ENCODE measurements around the gene TMPRSS11F. TPM values are rescaled to one million over a fixed set of nuclear protein-coding genes. Genes with fewer than 3 reads are reported as not detected.

TMPRSS11F gene
- total and polyA plus RNA-seq, 2 donors (not counting 3 experiments of a cell fraction or from before 2014, with no cell fraction given) = not detected

- no peak for FAIRE-seq
- BruUV-seq (replicated peaks) = no TSS peak
- Histone ChIP-seq H4K20me1 (replicated peaks; ENCODE audit: control insufficient read depth, extremely low read depth, insufficient read depth, low read length) (no peaks in the 10 kb centered on the region), H2AFZ (ENCODE audit: low read depth, low read length) (no peak overlapping the region), H3K4me2 (ENCODE audit: insufficient read depth, low read length) (no peak overlapping the region), H3K9ac (replicated peaks; ENCODE audit: extremely low read depth, insufficient read depth, low read length) (no peak overlapping the region), H3K9me1 (replicated peaks; ENCODE audit: control insufficient read depth, extremely low read depth, insufficient read depth, low read length) (no peaks in the 10 kb centered on the region), H3K36me3 (ENCODE audit: control insufficient read depth in 2 of 2, extremely low read depth in 1 of 2, insufficient read depth in 2 of 2, low read length in 2 of 2) (no peaks in the 10 kb centered on the region), H3K4me3 (replicated peaks in 1 of 3; ENCODE audit: insufficient read depth in 1 of 3, low read depth in 1 of 3, low read length in 3 of 3) (no peak overlapping the region), H3K4me1 (ENCODE audit: control insufficient read depth, extremely low read depth, insufficient read depth, low read length) (no peaks in the 10 kb centered on the region), H3K79me2 (ENCODE audit: control insufficient read depth, insufficient read depth, low read length) (no peaks in the 10 kb centered on the region), H3K9me3 (replicated peaks; ENCODE audit: control insufficient read depth, insufficient read depth, low read length) (no peaks in the 10 kb centered on the region), H3K27ac (ENCODE audit: insufficient read depth, low read depth, low read length) (no peak overlapping the region), H3K27me3 (ENCODE audit: control insufficient read depth in 2 of 2, insufficient read depth in 2 of 2, low read length in 2 of 2) (no peaks in the 10 kb centered on the region)
- intact Hi-C loops (cut with micrococcal nuclease) (no loop called here), dilution Hi-C loops (cut with MboI; ENCODE audit: extremely low pct_ligation_motif_present, low sequenced_read_pairs) (no loop called here)
- ChIA-PET CTCF (no interaction called here), POLR2A (no interaction called here)
- DNase-seq (ENCODE audit: low read depth, low spot score) = no peak
- TF ChIP-seq JUN (IDR thresholded peaks at IDR 0.05; ENCODE audit: borderline replicate concordance, insufficient read depth, insufficient read length, low read depth) = no peak
- TF ChIP-seq GATA2 (IDR thresholded peaks at IDR 0.05; ENCODE audit: insufficient read depth, insufficient read length, low read depth, low read length) = no peak
- no peak for TF ChIP-seq POLR2AphosphoS5 (IDR thresholded peaks at IDR 0.05; ENCODE audit: insufficient read depth, low read depth, low read length)
- no peak for TF ChIP-seq MYC (IDR thresholded peaks at IDR 0.05; ENCODE audit: low read depth, low read length)
- no peak for TF ChIP-seq EZH2 (IDR thresholded peaks at IDR 0.05; ENCODE audit: borderline replicate concordance, low read depth, low read length, severe bottlenecking)
- TF ChIP-seq CTCF (IDR thresholded peaks at IDR 0.05; ENCODE audit: extremely low read depth in 1 of 2, insufficient read depth in 1 of 2, low read depth in 1 of 2, low read length in 2 of 2) = no peak
- TF ChIP-seq POLR2A (IDR thresholded peaks at IDR 0.05; ENCODE audit: low read depth, low read length) = no peak
- no peak for TF ChIP-seq FOS (IDR thresholded peaks at IDR 0.05; ENCODE audit: borderline replicate concordance, insufficient read depth, low read length)
- TF ChIP-seq MAX (IDR thresholded peaks at IDR 0.05; ENCODE audit: insufficient read depth, insufficient read length) = no peak
Observed at GRCh38 chr4:68141852-68142251, 12.2 kb upstream of the TMPRSS11F start.
